Coronary artery (tissue), 2 donors: ENCODE results near the gene YIPF5.

Experiments used
- DNase-seq: peaks from one replicate; pipeline ENCODE4 v3.0.0-alpha.2; 2017; ENCODE audit warnings: low spot score
- H3K27ac ChIP-seq, 2 donors: fragments of 200-600 bp; sonication (generic); one replicate each; pipeline ENCODE4 v1.5.1; 2016 to 2019
- H3K4me3 ChIP-seq: fragments of 200-600 bp; sonication (generic); 2 replicates; pipeline ENCODE4 v1.5.1; 2016; ENCODE audit warnings: mild to moderate bottlenecking, moderate library complexity
- TF ChIP-seq, protein P1 (sequence below): fragments of 200-600 bp; sonication (generic); IDR thresholded peaks from one replicate; pipeline ENCODE4 v1.5.1; 2019; ENCODE audit warnings: antibody characterized with exemption

Gene YIPF5

DNA sequence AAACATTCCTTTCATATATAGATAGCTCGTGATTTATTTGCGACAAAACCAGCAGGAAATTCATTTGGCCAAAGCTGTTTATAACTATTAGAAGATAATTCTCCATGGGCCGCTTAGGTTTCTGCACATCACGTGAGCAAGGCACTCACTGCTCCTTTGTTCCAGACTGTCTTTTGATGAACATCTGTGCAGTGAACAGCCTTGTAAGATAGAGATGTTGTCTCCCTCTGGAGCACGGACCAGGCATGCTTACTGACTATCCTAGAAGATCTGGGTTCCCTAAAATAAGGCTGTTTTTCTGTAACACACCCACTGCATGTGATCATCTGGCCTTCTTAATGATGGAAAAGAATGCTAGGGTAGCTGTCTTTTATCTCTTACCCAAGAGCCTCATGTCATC, 30.9 kb downstream of the YIPF5 start:
- TF ChIP-seq, protein P1, sequence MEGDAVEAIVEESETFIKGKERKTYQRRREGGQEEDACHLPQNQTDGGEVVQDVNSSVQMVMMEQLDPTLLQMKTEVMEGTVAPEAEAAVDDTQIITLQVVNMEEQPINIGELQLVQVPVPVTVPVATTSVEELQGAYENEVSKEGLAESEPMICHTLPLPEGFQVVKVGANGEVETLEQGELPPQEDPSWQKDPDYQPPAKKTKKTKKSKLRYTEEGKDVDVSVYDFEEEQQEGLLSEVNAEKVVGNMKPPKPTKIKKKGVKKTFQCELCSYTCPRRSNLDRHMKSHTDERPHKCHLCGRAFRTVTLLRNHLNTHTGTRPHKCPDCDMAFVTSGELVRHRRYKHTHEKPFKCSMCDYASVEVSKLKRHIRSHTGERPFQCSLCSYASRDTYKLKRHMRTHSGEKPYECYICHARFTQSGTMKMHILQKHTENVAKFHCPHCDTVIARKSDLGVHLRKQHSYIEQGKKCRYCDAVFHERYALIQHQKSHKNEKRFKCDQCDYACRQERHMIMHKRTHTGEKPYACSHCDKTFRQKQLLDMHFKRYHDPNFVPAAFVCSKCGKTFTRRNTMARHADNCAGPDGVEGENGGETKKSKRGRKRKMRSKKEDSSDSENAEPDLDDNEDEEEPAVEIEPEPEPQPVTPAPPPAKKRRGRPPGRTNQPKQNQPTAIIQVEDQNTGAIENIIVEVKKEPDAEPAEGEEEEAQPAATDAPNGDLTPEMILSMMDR: no peak
- DNase-seq: no peak
- Histone ChIP-seq H3K4me3 (no peak overlapping the region), H3K27ac (no peak overlapping the region)

GRCh38 chr5:144135113-144135762, 35.2 kb downstream of the YIPF5 start:
- H3K27ac ChIP-seq: no peak overlapping the region
- no peak for DNase-seq
- TF ChIP-seq, protein P1: no peak

DNA sequence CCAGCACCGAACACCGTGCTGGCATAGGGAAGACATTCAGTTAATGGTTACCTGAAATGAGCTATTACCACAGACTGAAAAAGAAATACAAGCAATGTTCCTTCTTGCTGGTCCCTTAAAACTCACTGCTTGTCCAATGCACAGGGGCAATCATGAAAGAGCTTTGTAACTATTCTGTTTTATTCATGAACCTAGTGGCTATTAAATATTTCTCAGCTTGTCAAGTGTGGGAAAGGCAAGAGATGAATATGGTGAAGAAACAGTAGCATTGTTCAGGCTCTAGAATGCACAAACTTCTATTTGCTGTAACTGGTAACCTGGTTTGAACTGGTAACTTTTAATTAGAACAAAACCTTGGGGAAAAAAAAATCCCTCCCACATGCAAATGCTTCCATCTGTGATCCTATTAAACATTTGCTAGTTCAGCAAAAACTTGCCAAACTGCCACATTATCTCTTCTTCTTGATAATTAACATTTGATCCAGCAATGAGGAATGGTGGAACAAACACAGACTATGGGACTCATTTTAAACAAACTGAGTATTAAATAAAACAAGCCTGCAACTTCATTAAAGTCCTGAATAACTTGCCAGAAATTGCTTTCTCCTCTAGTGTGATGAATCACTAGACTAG, 36.1 kb downstream of the YIPF5 start:
- DNase-seq: no peak
- Histone ChIP-seq H3K4me3 (no peak overlapping the region), H3K27ac (no peak overlapping the region)
- TF ChIP-seq, protein P1: no peak

More at GRCh38 chr5:144135113-144135762, 35.2 kb downstream of the YIPF5 start:
- no peak overlapping the region for H3K4me3 ChIP-seq

- Histone ChIP-seq H3K4me3 (no peak overlapping the region), H3K27ac (no peak overlapping the region)
- TF ChIP-seq, protein P1: no peak
- no peak for DNase-seq
These were observed 37.3 kb downstream of the YIPF5 start for GRCh38 chr5:144133050-144133633.

DNA sequence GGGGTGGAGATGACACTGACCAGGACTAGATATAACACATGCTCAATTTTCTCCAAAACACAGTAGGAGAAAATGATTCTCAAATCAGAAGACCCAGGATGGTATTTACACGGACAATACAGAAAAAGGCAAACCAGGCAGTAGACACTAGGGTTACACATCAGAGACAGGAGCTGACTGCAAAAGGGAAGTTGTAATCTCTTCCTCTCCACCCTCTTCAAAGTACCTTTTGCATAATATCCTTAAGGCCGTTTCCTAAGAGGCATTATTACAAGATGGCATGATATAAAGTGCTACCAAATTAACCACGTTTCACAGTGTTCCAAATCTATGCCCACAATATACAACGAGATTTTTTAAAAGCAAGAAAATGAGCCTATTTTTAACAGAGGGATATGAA, 39.2 kb downstream of the YIPF5 start:
- TF ChIP-seq, protein P1: no peak
- Histone ChIP-seq H3K4me3 (no peak overlapping the region), H3K27ac (no peak overlapping the region)
- no peak for DNase-seq

GRCh38 chr5:144130306-144130705, 40.2 kb downstream of the YIPF5 start:
- no peak overlapping the region for H3K4me3 ChIP-seq
- TF ChIP-seq, protein P1: no peak
- no peak for DNase-seq
- H3K27ac ChIP-seq: no peak overlapping the region

- DNase-seq: no peak
- TF ChIP-seq, protein P1: no peak
- Histone ChIP-seq H3K27ac (no peak overlapping the region), H3K4me3 (no peak overlapping the region)
These were observed 41.6 kb downstream of the YIPF5 start for GRCh38 chr5:144128844-144129243.
